Endothelial cell of coronary artery (primary cell): ENCODE results near the gene ST6GALNAC1. TPM values are rescaled to one million over a fixed set of nuclear protein-coding genes. Genes with fewer than 3 reads are reported as not detected.

Source experiments
- total RNA-seq: library from RNA; depleted of rRNA; stranded (reverse); fragments of >200 nt; gene quantifications from 2 replicates; pipeline ENCODE4 v1.2.3, GENCODE V29; 2014

ST6GALNAC1 gene
- 0.27 TPM in 1 of 2 replicates, not detected in the other for total RNA-seq

GRCh38 chr17:76643553-76644148 is at the start of gene ST6GALNAC1:
Gene ST6GALNAC1, minus strand, starts transcription at chr17:76643757. Its CDS starts 119 bp downstream, at chr17:76643638.

GRCh38 chr17:76585649-76586593 is 57.6 kb downstream of the ST6GALNAC1 start, which contains the start of gene ST6GALNAC2:
Gene ST6GALNAC2, minus strand, starts transcription at chr17:76585860. Its CDS starts 52 bp downstream, at chr17:76585808.

Other genes starting within 250 kb of the ST6GALNAC1 start
- gene UBE2O, start 190.6 kb downstream of the ST6GALNAC1 start, total RNA-seq, result 22.7 and 32.5 TPM in 2 replicates
- not detected in 2 replicates for gene AANAT, start 176.2 kb downstream of the ST6GALNAC1 start, total RNA-seq
- gene RHBDF2, start 142.3 kb downstream of the ST6GALNAC1 start, total RNA-seq, result 9.1 and 22.9 TPM in 2 replicates
- gene CYGB, start 106.0 kb downstream of the ST6GALNAC1 start, total RNA-seq, result 0.45 and 5.0 TPM in 2 replicates
- gene PRCD, start 103.7 kb downstream of the ST6GALNAC1 start, total RNA-seq, result 0.85 TPM in 1 of 2 replicates, not detected in the other
- 0.66 TPM in 1 of 2 replicates, not detected in the other for gene ST6GALNAC2, start 57.9 kb downstream of the ST6GALNAC1 start, total RNA-seq
- gene MXRA7, start 67.2 kb upstream of the ST6GALNAC1 start, total RNA-seq, result 78.5 and 200 TPM in 2 replicates
- gene JMJD6, start 82.8 kb upstream of the ST6GALNAC1 start, total RNA-seq, result 19.6 and 29.7 TPM in 2 replicates
- gene METTL23, start 83.1 kb upstream of the ST6GALNAC1 start, total RNA-seq, result 13.6 and 14.8 TPM in 2 replicates
- gene SRSF2, start 93.6 kb upstream of the ST6GALNAC1 start, total RNA-seq, result 185 and 239 TPM in 2 replicates
- gene MFSD11, start 94.4 kb upstream of the ST6GALNAC1 start, total RNA-seq, result 19.0 and 22.8 TPM in 2 replicates
- gene MGAT5B, start 224.6 kb upstream of the ST6GALNAC1 start, total RNA-seq, result 0.81 and 1.4 TPM in 2 replicates